IMR-90 (cell line): ENCODE measurements around the gene WNT6. TPM values are rescaled to one million over a fixed set of nuclear protein-coding genes. Genes with fewer than 3 reads are reported as not detected.
A peak's percentile ranks its signal among the peaks of the same experiment; 100 is the strongest.

ENCODE experiments used
- ATAC-seq: fragments of 200-7000 bp; cut with Tn5 transposase; 2 replicates; pipeline ENCODE4 v1.9.1; 2020; ENCODE audit warnings: low read depth, mild to moderate bottlenecking, moderate library complexity
- BruUV-seq: library from RNA; stranded (reverse); fragments of 400-500 nt; replicated peaks from 2 replicates; lab custom pipeline; 2021; lab: Mats Ljungman, UMichigan
- CTCF ChIA-PET: fragments of 300-600 bp; formaldehyde crosslinking; extraction: SDS; loops from one replicate; lab custom pipeline; 2021; ENCODE audit warnings: antibody characterized with exemption; lab: Yijun Ruan, JAX
- POLR2A ChIA-PET: fragments of 300-600 bp; sonication (Branson Sonifier 250); formaldehyde crosslinking; loops from one replicate; lab custom pipeline; 2022; ENCODE audit warnings: antibody characterized with exemption; ENCODE audit not compliant: unreplicated experiment; lab: Charles Lee
- DNase-seq: peaks from one replicate; pipeline ENCODE4 v3.0.0; 2013
- H2AFZ ChIP-seq: replicated peaks from 2 replicates; pipeline ENCODE3; 2013; ENCODE audit warnings: low read length, mild to moderate bottlenecking; ENCODE audit not compliant: poor library complexity
- H2AK5ac ChIP-seq: 2 replicates; pipeline ENCODE4 v1.6.1; 2013; ENCODE audit warnings: low read depth, low read length, inconsistent platforms
- H2AK9ac ChIP-seq: replicated peaks from 2 replicates; pipeline ENCODE3; 2013; ENCODE audit warnings: mild to moderate bottlenecking, low read depth, low read length, moderate library complexity; ENCODE audit not compliant: poor library complexity
- H2BK120ac ChIP-seq: 2 replicates; pipeline ENCODE4 v1.6.1; 2013; ENCODE audit warnings: low read depth, low read length, inconsistent platforms
- H2BK15ac ChIP-seq: 3 replicates; pipeline ENCODE4 v1.6.1; 2013; ENCODE audit warnings: low read depth, low read length, inconsistent platforms
- H2BK20ac ChIP-seq: 2 replicates; pipeline ENCODE4 v1.6.1; 2013; ENCODE audit warnings: low read depth, mild to moderate bottlenecking, inconsistent platforms, low read length, moderate library complexity
- H2BK5ac ChIP-seq: 2 replicates; pipeline ENCODE4 v1.6.1; 2013; ENCODE audit warnings: mild to moderate bottlenecking, low read depth, low read length, inconsistent platforms; ENCODE audit not compliant: poor library complexity, severe bottlenecking
- H3K14ac ChIP-seq: replicated peaks from 2 replicates; pipeline ENCODE4 v1.6.1; 2013; ENCODE audit warnings: low read depth, low read length, inconsistent platforms
- H3K18ac ChIP-seq: 2 replicates; pipeline ENCODE4 v1.6.1; 2013; ENCODE audit warnings: low read depth, low read length, control low read depth
- H3K23ac ChIP-seq: 2 replicates; pipeline ENCODE4 v1.6.1; 2013; ENCODE audit warnings: low read depth, low read length, inconsistent platforms
- H3K27ac ChIP-seq: 2 replicates; pipeline ENCODE4 v1.5.1; 2013; ENCODE audit warnings: mild to moderate bottlenecking, control low read depth, low read length; ENCODE audit not compliant: insufficient read depth
- H3K27me3 ChIP-seq: 2 replicates; pipeline ENCODE4 v1.6.1; 2013; ENCODE audit warnings: low read length; ENCODE audit not compliant: control insufficient read depth, insufficient read depth
- H3K36me3 ChIP-seq: 2 replicates; pipeline ENCODE4 v1.6.1; 2013; ENCODE audit warnings: low read length, mixed read lengths; ENCODE audit not compliant: control insufficient read depth, insufficient read depth
- H3K4ac ChIP-seq: 2 replicates; pipeline ENCODE4 v1.6.1; 2013; ENCODE audit warnings: low read depth, low read length, inconsistent platforms
- H3K4me1 ChIP-seq: 2 replicates; pipeline ENCODE4 v1.6.1; 2013; ENCODE audit warnings: low read length, mixed read lengths; ENCODE audit not compliant: control insufficient read depth, insufficient read depth
- H3K4me2 ChIP-seq: 2 replicates; pipeline ENCODE4 v1.6.1; 2013; ENCODE audit warnings: low read depth, mild to moderate bottlenecking, control low read depth, low read length, moderate library complexity
- H3K4me3 ChIP-seq: 2 replicates; pipeline ENCODE4 v1.5.1; 2013; ENCODE audit warnings: low read depth, mild to moderate bottlenecking, control low read depth, low read length, moderate library complexity; ENCODE audit not compliant: insufficient read depth
- H3K56ac ChIP-seq: 2 replicates; pipeline ENCODE4 v1.6.1; 2013; ENCODE audit warnings: low read length, inconsistent platforms; ENCODE audit not compliant: insufficient read depth; ENCODE audit errors: extremely low read depth
- H3K79me1 ChIP-seq, 2 experiments: 2 replicates each; pipeline ENCODE4 v1.6.1; 2013; ENCODE audit warnings: low read length in 2 of 2, inconsistent platforms in 1 of 2, low read depth in 1 of 2
- H3K9ac ChIP-seq: 2 replicates; pipeline ENCODE4 v1.6.1; 2013; ENCODE audit warnings: low read depth, low read length, control low read depth
- H3K9me1 ChIP-seq: 2 replicates; pipeline ENCODE4 v1.6.1; 2013; ENCODE audit warnings: low read length, inconsistent platforms; ENCODE audit not compliant: insufficient read depth
- H3K9me3 ChIP-seq: 2 replicates; pipeline ENCODE4 v1.6.1; 2013; ENCODE audit warnings: low read length; ENCODE audit not compliant: control insufficient read depth, insufficient read depth
- H4K20me1 ChIP-seq: 2 replicates; pipeline ENCODE4 v1.6.1; 2013; ENCODE audit warnings: low read length, inconsistent platforms; ENCODE audit not compliant: insufficient read depth
- H4K5ac ChIP-seq: 2 replicates; pipeline ENCODE4 v1.6.1; 2013; ENCODE audit warnings: mild to moderate bottlenecking, low read depth, low read length, control low read depth
- H4K8ac ChIP-seq, 2 experiments: 2 replicates each; pipeline ENCODE4 v1.6.1; 2013; ENCODE audit warnings: low read depth in 2 of 2, low read length in 2 of 2, control low read depth in 1 of 2, inconsistent platforms in 1 of 2
- H4K91ac ChIP-seq: 2 replicates; pipeline ENCODE4 v1.6.1; 2013; ENCODE audit warnings: low read depth, low read length, inconsistent platforms; ENCODE audit not compliant: insufficient read depth
- NFE2L2 ChIP-seq: fragments of 150-350 bp; IDR thresholded peaks from 2 replicates; pipeline ENCODE4 v1.6.1; 2016; ENCODE audit warnings: low read depth, mild to moderate bottlenecking, low read length
- WGBS, 2 experiments: methylation state at CpG; one replicate each; pipeline versions ENCODE4 v1.1.5 to v1.1.7; 2013; ENCODE audit warnings: missing lambda C conversion rate in 2 of 2; ENCODE audit not compliant: insufficient read length in 1 of 2; ENCODE audit errors: extremely low coverage in 2 of 2; 5-methylcytosine and 5-hydroxymethylcytosine counted together
- dilution Hi-C: fragments of 300-500 bp; cut with HindIII; formaldehyde crosslinking; loops from one replicate; pipeline ENCODE4 v1.14.3; 2018; ENCODE audit warnings: low sequenced_read_pairs; ENCODE audit not compliant: unreplicated experiment
- in situ Hi-C: fragments of 300-500 bp; cut with MboI; formaldehyde crosslinking; loops from 3 replicates; pipeline ENCODE4 v1.14.3; 2019; ENCODE audit warnings: low sequenced_read_pairs, inconsistent platforms, mixed read lengths
- intact Hi-C: fragments of 100-400 bp; cut with micrococcal nuclease; formaldehyde crosslinking; loops from 2 replicates; pipeline ENCODE4 v1.10.0; 2022
- polyA plus RNA-seq, 3 experiments: library from polyadenylated mRNA; depleted of rRNA; stranded (reverse); fragments of >200 nt; gene quantifications; 2 replicates each; pipeline ENCODE4 v1.2.3, GENCODE V29; 2012; ENCODE audit warnings: low replicate concordance in 1 of 3
- total RNA-seq: library from RNA; depleted of rRNA; stranded (reverse); fragments of >200 nt; gene quantifications from 2 replicates; pipeline ENCODE4 v1.2.3, GENCODE V29; 2012

WNT6 gene
- total and polyA plus RNA-seq, 2 of the 4 experiments (the other 2 are of a cell fraction) = not detected

- Histone ChIP-seq H3K27me3 (peaks cover 84% of the 10 kb centered on the region), H3K4me3 (no peak overlapping the region), H2AK5ac (no peak overlapping the region), H3K4me1 (peaks cover 5% of the 10 kb centered on the region; the same call in 1 of the 2 replicates), H3K23ac (no peak overlapping the region), H3K9me3 (peaks cover 4% of the 10 kb centered on the region; the same call in 1 of the 2 replicates), H3K4ac (no peak overlapping the region), H3K4me2 (no peak overlapping the region; the same call in 1 of the 2 replicates), H4K91ac (no peak overlapping the region), H2BK120ac (no peak overlapping the region), H4K20me1 (no peaks in the 10 kb centered on the region; the same call in 1 of the 2 replicates), H3K36me3 (no peaks in the 10 kb centered on the region), H4K5ac (no peak overlapping the region), H4K8ac (no peak overlapping the region), H2AK9ac (no peak overlapping the region), H2BK15ac (no peak overlapping the region), H2BK5ac (no peak overlapping the region), H2AFZ (peak overlapping the region; percentile 21), H3K14ac (no peak overlapping the region), H3K79me1 (no peaks in the 10 kb centered on the region), H3K56ac (no peak overlapping the region), H3K27ac (no peak overlapping the region), H3K9me1 (no peaks in the 10 kb centered on the region), H3K18ac (no peak overlapping the region), H2BK20ac (no peak overlapping the region), H3K9ac (no peak overlapping the region)
- no peak for TF ChIP-seq NFE2L2
- POLR2A ChIA-PET = no interaction called here
- dilution Hi-C loops = no loop called here
- CTCF ChIA-PET = no interaction called here
- DNase-seq = no peak
- WGBS, 2 experiments = 0% methylated on average over 6 of the region's 51 CpGs; no CpG with 5 or more reads in 1 of the 2 experiments
- no peak for ATAC-seq
- in situ Hi-C loops = no loop called here
- no TSS peak for BruUV-seq
- intact Hi-C loops = no loop called here
Observed at GRCh38 chr2:218858671-218859555, 692 bp upstream of the WNT6 start.
